CD4-positive, alpha-beta T cell treated with Interleukin-21 for 1 hour (primary cell): ENCODE results near the gene TUBB2A.
"Not testable (repeated sequence)": the region's sequence is repeated elsewhere in the genome, so short reads cannot be mapped to it uniquely, and the experiment has no call there.

Experiments used
- DNase-seq: peaks from one replicate; pipeline ENCODE4 v3.0.0-alpha.2; 2020

TUBB2A gene

DNA sequence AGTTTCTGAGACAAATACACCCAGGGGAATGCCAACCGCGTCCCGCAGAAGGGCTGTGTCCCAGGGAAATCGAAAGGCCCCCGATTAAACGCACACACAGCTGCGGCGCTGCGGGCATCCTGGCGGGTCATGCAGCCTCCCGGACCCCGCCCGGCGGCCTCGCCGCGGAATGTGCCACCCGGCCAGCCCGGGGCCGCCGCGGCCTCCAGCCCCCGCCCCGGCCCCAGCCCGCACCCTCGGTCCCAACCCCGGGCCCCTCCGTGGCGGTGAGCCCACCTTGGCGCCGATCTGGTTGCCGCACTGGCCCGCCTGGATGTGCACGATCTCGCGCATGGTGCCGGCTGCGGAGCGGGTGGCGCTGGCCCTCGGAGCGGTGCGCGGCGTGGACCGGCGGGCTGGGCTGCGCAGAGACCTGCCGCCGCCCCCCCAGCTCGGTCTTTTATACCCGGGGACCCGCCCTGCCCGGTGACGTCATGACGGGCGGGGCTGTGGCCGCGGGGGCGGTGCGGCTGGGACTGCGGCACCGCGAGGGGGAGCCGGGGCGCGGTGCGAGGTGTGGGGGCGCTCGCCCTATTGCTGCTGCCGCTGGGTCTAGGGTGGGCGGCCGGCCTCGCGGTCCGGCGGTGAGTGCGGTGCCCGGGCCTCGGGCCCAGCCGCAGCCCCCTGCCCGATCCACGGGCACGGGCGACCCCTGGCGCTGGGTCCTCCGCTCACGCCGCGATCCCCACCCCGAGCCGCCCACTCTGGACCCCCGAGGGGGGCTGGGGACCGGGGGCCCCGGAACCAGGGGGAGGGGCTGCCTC is at the start of gene TUBB2A:
Gene TUBB2A, minus strand, starts transcription at position 414 of the 803 bp plus-strand sequence. Its CDS starts 81 bp downstream, at position 333.
- peak; percentile 88 for DNase-seq

- no peak for DNase-seq
Measured at GRCh38 chr6:3206339-3207015, 49.1 kb upstream of the TUBB2A start.

DNA sequence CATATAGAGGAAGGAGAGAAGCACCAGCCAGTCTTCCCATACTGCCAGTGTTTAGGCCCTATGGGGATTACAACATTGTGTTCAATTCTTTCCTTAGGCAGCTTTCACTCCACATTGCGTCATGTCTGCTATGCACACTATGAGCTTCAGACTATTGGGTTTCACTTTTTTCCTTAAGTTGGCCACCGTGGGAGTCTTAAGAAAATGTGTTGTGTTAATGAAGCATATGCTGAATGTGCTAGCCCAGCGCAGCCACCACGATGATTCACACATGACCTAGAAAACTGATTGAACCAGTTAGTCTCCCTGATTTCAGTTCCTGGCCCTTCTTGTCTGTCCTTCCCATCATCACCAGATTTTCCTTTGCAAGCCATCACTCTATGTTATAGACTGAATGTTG is 48.6 kb upstream of the TUBB2A start:
- no peak for DNase-seq

DNA sequence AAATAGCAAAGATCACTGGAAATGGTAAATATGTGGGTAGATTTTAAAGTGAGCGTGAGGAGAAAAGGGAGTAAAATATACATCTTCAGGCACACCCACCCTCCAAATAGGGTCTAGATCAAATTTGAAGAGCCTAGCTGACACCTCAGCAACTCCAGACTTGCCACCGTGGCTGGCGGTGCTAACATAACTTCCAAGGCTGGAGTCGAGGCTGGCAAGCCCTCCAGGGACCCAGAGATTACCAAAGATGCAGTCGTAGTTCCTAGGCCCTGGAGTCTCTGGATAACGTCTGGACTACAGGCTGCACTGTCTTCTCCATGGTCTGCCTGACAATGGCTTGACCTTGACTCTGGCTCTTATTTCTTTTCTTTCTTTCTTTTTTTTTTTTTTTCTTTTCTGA is 47.6 kb upstream of the TUBB2A start:
- DNase-seq = no peak

- DNase-seq = no peak
Measured at GRCh38 chr6:3202999-3203696, 45.8 kb upstream of the TUBB2A start.

DNA sequence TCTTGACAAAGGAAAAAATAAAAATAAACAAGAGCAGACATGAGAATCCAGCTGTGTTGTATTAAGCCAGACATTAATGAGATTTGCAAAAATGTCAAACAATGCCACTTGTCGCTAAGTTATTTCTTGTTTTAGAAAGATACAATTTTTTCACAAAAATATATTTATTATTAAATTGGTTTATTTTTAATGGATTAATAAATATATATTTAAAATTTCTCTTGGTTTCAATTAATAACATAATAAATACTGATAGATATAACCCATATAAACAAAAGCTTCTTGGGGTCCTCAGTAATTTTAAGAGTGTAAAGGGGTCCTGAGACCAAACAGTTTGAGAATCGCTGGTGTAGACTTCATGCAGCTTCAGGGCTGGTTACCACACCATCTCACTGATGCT is 44.0 kb upstream of the TUBB2A start:
- no peak for DNase-seq

DNA sequence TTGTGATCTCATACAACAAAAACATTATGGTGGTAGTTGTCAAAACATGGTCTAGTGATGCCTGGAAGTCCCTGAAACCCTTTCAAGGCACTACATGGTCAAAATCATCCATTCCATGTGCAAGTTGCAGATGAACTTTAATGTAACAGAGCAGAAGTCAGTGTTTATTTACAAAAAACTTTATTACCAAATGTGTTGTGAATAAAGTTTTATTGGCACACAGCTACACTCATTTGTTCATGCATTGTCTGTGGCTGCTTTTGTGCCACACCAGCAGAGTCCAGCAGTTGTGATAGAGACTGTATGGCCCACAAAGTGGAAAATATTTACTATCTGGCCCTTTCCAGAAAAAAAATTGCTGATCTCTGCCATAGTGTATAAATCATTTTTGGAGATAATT is 43.3 kb upstream of the TUBB2A start:
- DNase-seq = no peak

DNA sequence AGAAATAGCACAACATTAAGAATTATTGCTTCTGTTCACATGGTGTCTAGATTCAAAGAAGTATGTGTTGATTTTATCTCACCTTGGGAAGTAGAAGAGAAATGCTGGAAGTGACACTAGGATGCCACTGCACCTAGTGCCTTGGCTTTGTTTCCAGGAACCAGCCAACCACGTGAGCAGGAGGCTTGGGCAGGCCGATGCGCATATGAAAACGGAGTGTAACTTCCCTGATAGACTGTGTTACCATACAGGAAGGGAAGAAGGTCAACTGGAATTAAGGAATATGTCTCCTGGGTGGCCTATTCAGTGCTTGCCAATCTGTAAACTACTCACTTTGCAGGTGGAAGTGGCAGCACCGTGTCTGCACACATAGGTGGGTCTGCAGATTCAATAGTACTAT is 42.0 kb upstream of the TUBB2A start:
- DNase-seq = no peak

DNA sequence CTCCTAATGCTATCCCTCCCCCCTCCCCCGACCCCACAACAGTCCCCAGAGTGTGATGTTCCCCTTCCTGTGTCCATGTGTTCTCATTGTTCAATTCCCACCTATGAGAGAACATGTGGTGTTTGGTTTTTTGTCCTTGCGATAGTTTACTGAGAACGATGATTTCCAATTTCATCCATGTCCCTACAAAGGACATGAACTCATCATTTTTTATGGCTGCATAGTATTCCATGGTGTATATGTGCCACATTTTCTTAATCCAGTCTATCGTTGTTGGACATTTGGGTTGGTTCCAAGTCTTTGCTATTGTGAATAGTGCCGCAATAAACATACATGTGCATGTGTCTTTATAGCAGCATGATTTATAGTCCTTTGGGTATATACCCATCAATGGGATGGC is 40.4 kb upstream of the TUBB2A start:
- DNase-seq = not testable (repeated sequence)

- no peak for DNase-seq
Measured at GRCh38 chr6:3196770-3197169, 39.4 kb upstream of the TUBB2A start.

DNA sequence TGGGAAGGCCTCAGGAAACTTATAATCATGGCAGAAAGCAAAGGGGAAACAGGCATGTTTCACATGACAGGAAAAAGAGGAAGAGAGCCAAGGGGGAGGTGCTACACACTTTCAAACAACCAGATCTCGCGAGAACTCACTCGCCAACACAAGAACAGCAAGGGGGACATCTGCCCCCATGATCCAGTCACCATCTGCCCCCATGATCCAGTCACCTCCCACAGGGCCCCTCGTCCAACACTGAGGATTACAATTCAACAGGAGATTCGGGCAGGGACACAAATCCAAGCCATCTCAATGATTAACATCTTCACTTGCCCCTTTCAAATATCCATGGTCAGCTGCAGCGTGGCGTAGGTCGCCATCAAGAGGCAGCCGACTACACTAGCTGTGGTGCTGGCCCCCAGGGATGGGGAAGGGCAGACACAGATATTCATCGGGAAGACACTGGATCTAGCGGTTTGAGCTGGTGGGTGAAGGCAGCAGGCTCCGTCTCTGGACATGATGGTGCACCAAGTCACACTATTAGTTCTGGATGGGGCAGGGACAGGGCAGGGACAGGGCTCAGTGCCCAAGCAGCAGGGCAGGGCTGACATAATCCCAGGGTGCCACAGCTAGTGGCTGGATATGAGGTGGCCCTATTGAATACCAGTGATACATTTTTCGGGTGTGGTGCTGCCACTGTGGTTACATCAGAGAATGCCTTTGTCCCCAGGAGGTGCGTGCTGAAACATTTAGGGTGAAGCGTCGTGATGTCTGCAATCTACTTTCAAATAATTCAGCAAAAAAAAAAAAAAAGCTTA is 38.6 kb upstream of the TUBB2A start:
- DNase-seq = no peak

DNA sequence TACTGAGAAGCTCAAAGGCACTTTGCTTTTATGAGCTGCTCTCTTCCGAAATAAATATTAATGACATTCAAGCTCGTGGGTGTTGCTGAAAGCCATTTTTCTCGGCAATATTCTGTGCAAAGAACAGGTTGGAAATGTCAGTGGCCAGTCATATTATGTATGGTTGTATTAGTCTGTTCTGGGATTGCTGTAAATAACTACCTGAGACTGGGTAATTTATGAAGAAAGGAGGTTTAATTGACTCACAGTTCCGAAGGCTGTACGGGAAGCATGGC is 38.0 kb upstream of the TUBB2A start:
- DNase-seq = no peak

DNA sequence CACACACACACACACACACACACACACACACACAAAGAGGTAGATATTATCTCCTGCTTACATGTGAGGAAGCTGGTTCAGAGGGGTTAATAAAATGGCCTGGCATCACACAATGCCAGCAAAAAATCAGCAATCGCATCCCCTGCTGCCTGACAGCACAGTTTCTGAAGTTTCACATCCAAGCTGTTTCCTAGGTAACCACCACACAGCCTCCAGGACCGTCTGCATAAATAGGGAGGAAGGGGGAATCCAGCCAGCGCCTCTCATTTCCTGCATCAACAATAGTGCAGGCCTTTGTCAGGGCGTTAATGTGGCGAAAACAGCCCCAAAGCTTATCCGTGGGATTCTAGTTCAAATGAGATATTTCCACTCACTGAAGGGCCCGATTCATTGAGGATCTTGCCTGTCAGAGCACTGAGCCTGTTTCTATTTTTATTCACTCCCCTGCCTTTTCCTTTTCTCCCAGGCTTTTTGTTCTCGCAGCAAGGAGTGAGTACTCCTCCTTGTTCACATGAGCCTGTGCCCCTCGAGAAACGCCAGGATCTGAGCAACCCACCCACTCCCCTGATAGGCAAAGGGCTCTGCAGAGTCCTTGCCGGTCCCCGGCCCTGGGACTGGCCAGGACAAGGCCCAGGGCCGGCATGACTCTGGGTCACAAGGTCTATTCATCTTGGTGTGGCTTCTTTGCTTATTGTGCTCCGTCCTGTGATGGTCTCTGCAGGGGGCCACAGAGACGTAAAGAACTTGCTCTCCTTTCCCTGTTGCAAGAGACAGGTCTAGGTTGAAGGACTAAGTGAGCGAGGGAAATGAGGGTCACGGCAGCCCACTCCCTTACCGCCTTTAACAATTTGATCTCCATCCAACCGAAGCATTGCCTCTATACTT is 37.4 kb upstream of the TUBB2A start:
- DNase-seq = no peak

GRCh38 chr6:3193102-3193849 is 35.9 kb upstream of the TUBB2A start:
- no peak for DNase-seq

- no peak for DNase-seq
Measured at GRCh38 chr6:3190779-3191178, 33.4 kb upstream of the TUBB2A start.

DNA sequence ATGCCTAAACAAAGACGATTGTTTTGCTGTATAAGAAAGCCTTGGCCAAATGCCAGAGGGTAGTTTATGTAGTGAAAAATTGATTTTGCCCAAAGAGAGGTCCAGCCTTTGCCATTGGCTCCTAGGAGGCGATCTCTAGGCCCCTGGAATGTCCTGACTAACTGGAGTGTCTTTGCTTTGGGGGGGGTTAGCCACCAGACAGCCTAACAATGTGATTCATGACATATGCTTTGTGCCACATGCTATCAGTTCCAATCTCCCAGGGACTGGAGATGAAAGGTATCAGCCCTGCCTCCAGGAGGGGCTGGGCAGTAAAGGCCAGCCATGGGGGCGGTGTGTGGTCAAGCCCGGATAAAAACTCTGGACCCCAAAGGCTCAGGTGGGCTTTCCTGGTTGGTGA is 32.7 kb upstream of the TUBB2A start:
- no peak for DNase-seq

DNA sequence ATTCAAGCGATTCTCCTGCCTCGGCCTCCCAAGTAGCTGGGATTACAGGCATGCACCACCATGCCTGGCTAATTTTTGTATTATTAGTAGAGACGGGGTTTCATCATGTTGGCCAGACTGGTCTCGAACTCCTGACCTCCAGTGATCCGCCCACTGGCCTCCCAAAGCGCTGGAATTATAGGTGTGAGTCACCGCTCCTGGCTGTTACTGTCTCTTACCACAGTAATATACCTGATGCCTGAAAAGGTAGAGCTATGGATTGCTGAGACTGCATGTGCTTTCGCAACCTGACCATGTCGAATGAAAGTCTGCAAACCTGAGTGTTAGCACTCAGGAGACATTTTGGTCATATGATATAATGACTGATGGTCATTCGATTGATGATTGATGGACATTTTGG is 31.8 kb upstream of the TUBB2A start:
- not testable (repeated sequence) for DNase-seq

GRCh38 chr6:3188262-3188661 is 30.9 kb upstream of the TUBB2A start:
- no peak for DNase-seq

- DNase-seq = no peak
Measured at GRCh38 chr6:3186974-3187382, 29.6 kb upstream of the TUBB2A start.

DNA sequence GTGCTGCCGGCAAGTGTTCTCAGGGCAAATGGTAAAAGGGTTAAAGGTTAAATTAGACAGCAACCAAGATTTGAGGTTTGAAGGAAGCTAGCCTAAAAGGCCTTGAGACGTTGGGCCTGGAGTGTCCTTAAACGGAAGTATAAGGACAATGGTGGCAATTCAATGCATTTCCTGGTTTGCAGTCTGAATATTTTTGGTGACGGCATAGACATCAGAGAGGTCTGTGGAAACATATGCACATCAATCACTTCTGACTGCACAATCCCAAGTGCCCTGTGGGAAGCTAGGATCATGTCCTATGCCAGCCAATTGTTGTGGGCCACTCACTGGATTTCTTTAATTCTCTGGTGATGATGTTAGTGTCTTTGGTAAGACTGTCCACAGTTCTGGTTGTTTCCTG is 25.7 kb upstream of the TUBB2A start:
- DNase-seq = no peak

GRCh38 chr6:3181105-3181504 is 23.8 kb upstream of the TUBB2A start:
- DNase-seq = no peak

DNA sequence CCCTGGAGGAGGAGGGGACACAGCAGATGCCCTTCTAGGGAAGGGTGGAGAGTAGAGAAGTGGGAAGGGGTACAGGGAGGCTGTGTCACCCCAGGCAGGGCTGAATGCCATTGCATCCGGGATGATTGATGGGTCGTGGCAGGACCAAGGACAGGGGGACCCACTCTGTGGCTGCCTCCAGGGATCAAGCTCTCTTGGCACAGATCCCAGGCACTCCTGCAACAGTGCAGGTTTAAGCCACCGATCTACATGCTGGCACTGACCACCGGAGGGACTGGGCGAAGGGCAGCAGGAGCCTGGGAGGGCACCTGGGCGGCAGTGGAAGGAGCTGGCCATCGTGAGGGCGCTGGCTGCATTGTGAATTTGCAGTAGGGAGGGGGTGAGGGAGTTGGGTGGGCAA is 22.6 kb upstream of the TUBB2A start:
- not testable (repeated sequence) for DNase-seq
